H1 (cell line): ENCODE results near the gene TXNRD2. TPM values are rescaled to one million over a fixed set of nuclear protein-coding genes. Genes with fewer than 3 reads are reported as not detected.

ENCODE experiments used
- CHD1 ChIP-seq: IDR thresholded peaks from 2 replicates; pipeline ENCODE4 v1.6.1; 2012; ENCODE audit warnings: low read depth, low read length, improper control_type of control experiment
- FOSL1 ChIP-seq: IDR thresholded peaks from 2 replicates; pipeline ENCODE4 v1.6.1; 2011; ENCODE audit warnings: mild to moderate bottlenecking, low read depth, low read length, moderate library complexity; ENCODE audit not compliant: insufficient read depth
- SIN3A ChIP-seq, 2 experiments: IDR thresholded peaks in 1 of 2; conservative IDR thresholded peaks in 1 of 2; 2 replicates each; pipeline ENCODE4 v1.6.1; 2011 to 2012; ENCODE audit warnings: low read length in 2 of 2, improper control_type of control experiment in 1 of 2, low read depth in 1 of 2, mild to moderate bottlenecking in 1 of 2
- SIRT6 ChIP-seq: IDR thresholded peaks from one replicate; pipeline ENCODE4 v1.7.1; 2012; ENCODE audit warnings: low read length, inconsistent platforms
- TCF12 ChIP-seq: IDR thresholded peaks from 2 replicates; pipeline ENCODE4 v1.6.1; 2011; ENCODE audit warnings: low read depth, mild to moderate bottlenecking, low read length
- TEAD4 ChIP-seq: IDR thresholded peaks from 2 replicates; pipeline ENCODE4 v1.6.1; 2012; ENCODE audit warnings: low read depth, low read length, inconsistent platforms, mixed read lengths
- polyA plus RNA-seq, 7 experiments: library from polyadenylated mRNA; depleted of rRNA in 3 of 7; stranded (reverse) in 5 of 7; unstranded in 2 of 7; fragments of >200 nt in 5 of 7; fragments of 200-250 nt in 2 of 7; gene quantifications; 1 replicate in 5 of 7; 2 replicates in 1 of 7; 4 replicates in 1 of 7; pipeline versions ENCODE4 v1.2.1 to v1.2.3, GENCODE V29; 2011 to 2013; ENCODE audit warnings: missing spikeins in 2 of 7, mixed read lengths in 2 of 7
- total RNA-seq: library from RNA; stranded (reverse); fragmentation: NEBNext Ultra II Directional; extraction: Animal tissue kit (Norgen Biotek cat#: 25700); gene quantifications from 2 replicates; pipeline ENCODE4 v1.2.1, GENCODE V29; 2021

TXNRD2 gene
- total and polyA plus RNA-seq, 2 of the 8 experiments (the other 6 are each of a cell fraction or from before 2014, with no cell fraction given), result 14.8 to 21.9 TPM

GRCh38 chr22:19884954-19885751 is 56.5 kb downstream of the TXNRD2 start (continued):
- no peak for TF ChIP-seq SIRT6
- TF ChIP-seq SIN3A (conservative IDR thresholded peaks at IDR 0.05 in 1 of 2, IDR thresholded peaks at IDR 0.05 in 1 of 2; ENCODE audit: low read depth in 1 of 2, low read length in 2 of 2), result no peak
- no peak for TF ChIP-seq CHD1
- no peak for TF ChIP-seq TEAD4
- TF ChIP-seq FOSL1, result no peak
- no peak for TF ChIP-seq TCF12
